Upper lobe of left lung (tissue), 4 donors: ENCODE data around the gene ADRA2C.

ENCODE experiments used
- CTCF ChIP-seq, 6 experiments: fragments of 450-650 bp in 4 of 6; fragments of 200-600 bp in 2 of 6; sonication (generic) in 2 of 6; IDR thresholded peaks; one replicate each; pipeline ENCODE4 v1.5.1; 2016 to 2019; ENCODE audit warnings: antibody characterized with exemption in 6 of 6
- POLR2AphosphoS5 ChIP-seq, 2 donors: sonication (generic); formaldehyde crosslinking; IDR thresholded peaks; one replicate each; pipeline ENCODE4 v1.5.1; 2017; ENCODE audit warnings: antibody characterized with exemption in 2 of 2

- no peak for TF ChIP-seq CTCF (IDR thresholded peaks at IDR 0.05)
- no peak for TF ChIP-seq POLR2AphosphoS5 (IDR thresholded peaks at IDR 0.05)
Measured at GRCh38 chr4:3762753-3763549, 3.2 kb upstream of the ADRA2C start.
